PC-3 (cell line): ENCODE results near the gene HOXC9.

Source experiments
- EZH2 ChIP-seq: fragments of 300-600 bp; sonication (generic); IDR thresholded peaks from one replicate; pipeline ENCODE4 v1.6.1; 2017; ENCODE audit warnings: antibody characterized with exemption, mild to moderate bottlenecking, low read length; ENCODE audit not compliant: unreplicated experiment
- EZH2phosphoT487 ChIP-seq: fragments of 300-600 bp; sonication (generic); IDR thresholded peaks from 2 replicates; pipeline ENCODE4 v1.6.1; 2018; ENCODE audit warnings: mild to moderate bottlenecking, antibody characterized with exemption, low read length, borderline replicate concordance
- TF ChIP-seq, protein P1 (sequence below): fragments of 300-600 bp; sonication (generic); conservative IDR thresholded peaks from 2 replicates; pipeline ENCODE4 v1.5.1; 2017; ENCODE audit warnings: antibody characterized with exemption, low read depth, mild to moderate bottlenecking, low read length

DNA sequence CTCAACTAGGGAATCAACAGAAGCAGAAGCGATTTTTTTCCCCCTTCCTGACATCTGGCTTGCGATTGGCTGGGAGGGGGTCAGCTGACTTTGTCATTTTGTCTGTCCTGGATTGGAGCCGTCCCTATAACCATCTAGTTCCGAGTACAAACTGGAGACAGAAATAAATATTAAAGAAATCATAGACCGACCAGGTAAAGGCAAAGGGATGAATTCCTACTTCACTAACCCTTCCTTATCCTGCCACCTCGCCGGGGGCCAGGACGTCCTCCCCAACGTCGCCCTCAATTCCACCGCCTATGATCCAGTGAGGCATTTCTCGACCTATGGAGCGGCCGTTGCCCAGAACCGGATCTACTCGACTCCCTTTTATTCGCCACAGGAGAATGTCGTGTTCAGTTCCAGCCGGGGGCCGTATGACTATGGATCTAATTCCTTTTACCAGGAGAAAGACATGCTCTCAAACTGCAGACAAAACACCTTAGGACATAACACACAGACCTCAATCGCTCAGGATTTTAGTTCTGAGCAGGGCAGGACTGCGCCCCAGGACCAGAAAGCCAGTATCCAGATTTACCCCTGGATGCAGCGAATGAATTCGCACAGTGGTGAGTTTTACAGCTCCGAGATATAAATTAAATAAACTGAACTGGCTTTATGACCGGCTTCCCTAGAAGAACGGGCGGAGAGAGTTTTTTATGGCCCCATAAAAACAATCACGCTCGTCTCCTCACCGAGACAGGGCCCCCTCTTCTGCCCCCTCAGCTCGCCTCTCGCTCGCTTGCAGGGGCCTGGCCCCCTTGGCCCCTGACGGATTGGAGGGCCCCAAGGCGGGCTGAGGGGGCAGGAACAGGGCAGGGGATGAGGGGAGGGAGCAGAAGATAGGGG lies 28.6 kb downstream of the HOXC9 start, which contains the start of gene HOXC6:
- TF ChIP-seq, protein P1, sequence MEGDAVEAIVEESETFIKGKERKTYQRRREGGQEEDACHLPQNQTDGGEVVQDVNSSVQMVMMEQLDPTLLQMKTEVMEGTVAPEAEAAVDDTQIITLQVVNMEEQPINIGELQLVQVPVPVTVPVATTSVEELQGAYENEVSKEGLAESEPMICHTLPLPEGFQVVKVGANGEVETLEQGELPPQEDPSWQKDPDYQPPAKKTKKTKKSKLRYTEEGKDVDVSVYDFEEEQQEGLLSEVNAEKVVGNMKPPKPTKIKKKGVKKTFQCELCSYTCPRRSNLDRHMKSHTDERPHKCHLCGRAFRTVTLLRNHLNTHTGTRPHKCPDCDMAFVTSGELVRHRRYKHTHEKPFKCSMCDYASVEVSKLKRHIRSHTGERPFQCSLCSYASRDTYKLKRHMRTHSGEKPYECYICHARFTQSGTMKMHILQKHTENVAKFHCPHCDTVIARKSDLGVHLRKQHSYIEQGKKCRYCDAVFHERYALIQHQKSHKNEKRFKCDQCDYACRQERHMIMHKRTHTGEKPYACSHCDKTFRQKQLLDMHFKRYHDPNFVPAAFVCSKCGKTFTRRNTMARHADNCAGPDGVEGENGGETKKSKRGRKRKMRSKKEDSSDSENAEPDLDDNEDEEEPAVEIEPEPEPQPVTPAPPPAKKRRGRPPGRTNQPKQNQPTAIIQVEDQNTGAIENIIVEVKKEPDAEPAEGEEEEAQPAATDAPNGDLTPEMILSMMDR: no peak
- TF ChIP-seq EZH2phosphoT487 (no peak), EZH2 (no peak)
